HK-2 (cell line): ENCODE measurements around the gene CCS.
"Not testable (repeated sequence)": the region's sequence is repeated elsewhere in the genome, so short reads cannot be mapped to it uniquely, and the experiment has no call there.

Experiments
- DNase-seq: peaks from one replicate; pipeline ENCODE4 v3.0.0-alpha.2; 2018; ENCODE audit not compliant: unreplicated experiment

Gene CCS

GRCh38 chr11:66592457-66593302, at the start of gene CCS, which contains the start of gene CCDC87:
Gene CCS, plus strand, starts transcription at chr11:66593185. Its CDS starts 77 bp downstream, at chr11:66593262.
Gene CCDC87, minus strand, starts transcription at chr11:66593063. Its CDS starts 48 bp downstream, at chr11:66593015.
- DNase-seq = peak; percentile 92

GRCh38 chr11:66543263-66544107, 49.5 kb upstream of the CCS start:
- no peak for DNase-seq

GRCh38 chr11:66544952-66545351, 48.0 kb upstream of the CCS start:
- not testable (repeated sequence) for DNase-seq

GRCh38 chr11:66545701-66546367, 47.2 kb upstream of the CCS start, which contains the start of gene ZDHHC24:
Gene ZDHHC24, minus strand, starts transcription at chr11:66546048. Its CDS starts 45 bp downstream, at chr11:66546003.
- peak; percentile 93 for DNase-seq

GRCh38 chr11:66546368-66546965, 46.5 kb upstream of the CCS start, which contains the start of gene ACTN3:
Gene ACTN3, plus strand, starts transcription at chr11:66546903. Its CDS starts 35 bp downstream, at chr11:66546938.
- no peak for DNase-seq

GRCh38 chr11:66546966-66547661, 45.9 kb upstream of the CCS start:
- no peak for DNase-seq

- DNase-seq = no peak
These were observed 45.3 kb upstream of the CCS start for GRCh38 chr11:66547662-66548009.

- DNase-seq = no peak
These were observed 44.9 kb upstream of the CCS start for GRCh38 chr11:66548041-66548440.

GRCh38 chr11:66548774-66549630, 44.0 kb upstream of the CCS start:
- no peak for DNase-seq

- no peak for DNase-seq
These were observed 43.3 kb upstream of the CCS start for GRCh38 chr11:66549696-66550095.

- DNase-seq = no peak
These were observed 42.1 kb upstream of the CCS start for GRCh38 chr11:66550887-66551286.

- DNase-seq = no peak
These were observed 38.4 kb upstream of the CCS start for GRCh38 chr11:66554602-66555001.

- no peak for DNase-seq
These were observed 37.6 kb upstream of the CCS start for GRCh38 chr11:66555416-66555815.

GRCh38 chr11:66556086-66556485, 36.9 kb upstream of the CCS start:
- DNase-seq = no peak

GRCh38 chr11:66557733-66558326, 35.2 kb upstream of the CCS start:
- DNase-seq = no peak

- DNase-seq = no peak
These were observed 33.7 kb upstream of the CCS start for GRCh38 chr11:66559142-66559865.

- DNase-seq = no peak
These were observed 32.9 kb upstream of the CCS start for GRCh38 chr11:66559866-66560676.
